Measurements from ENCODE around the gene KCTD1. TPM values are rescaled to one million over a fixed set of nuclear protein-coding genes. Genes with fewer than 3 reads are reported as not detected.

KCTD1 gene
- polyA plus RNA-seq, 1 donor from 2014 or later: 32.0 TPM

GRCh38 chr18:26457611-26458353, 90.6 kb downstream of the KCTD1 start:
- Histone ChIP-seq H3K4me3 (ENCODE audit: low read length) (no peak overlapping the region), H3K9ac (ENCODE audit: low read length) (no peak overlapping the region), H3F3A (ENCODE audit: insufficient read depth, low read length, poor library complexity, severe bottlenecking) (no peaks in the 10 kb centered on the region), H3K9me3 (ENCODE audit: low read length) (no peaks in the 10 kb centered on the region), H3K4me2 (ENCODE audit: low read length) (no peak overlapping the region), H3K36me3 (ENCODE audit: insufficient read depth, low read length) (peaks cover 9% of the 10 kb centered on the region), H3K27ac (ENCODE audit: low read length) (no peak overlapping the region), H3K79me2 (replicated peaks; ENCODE audit: insufficient read depth, low read length) (no peaks in the 10 kb centered on the region), H3K9me2 (ENCODE audit: insufficient read depth, low read length) (no peaks in the 10 kb centered on the region), H4K20me1 (ENCODE audit: insufficient read depth) (no peaks in the 10 kb centered on the region), H2AFZ (ENCODE audit: low read depth, low read length) (no peak overlapping the region), H3K27me3 (ENCODE audit: insufficient read depth, low read depth, low read length) (no peaks in the 10 kb centered on the region)
- no peak for TF ChIP-seq CTCF (IDR thresholded peaks at IDR 0.05; ENCODE audit: poor library complexity, severe bottlenecking)
- TF ChIP-seq POLR2AphosphoS5 (IDR thresholded peaks at IDR 0.05): no peak
- TF ChIP-seq EZH2 (IDR thresholded peaks at IDR 0.05; ENCODE audit: borderline replicate concordance, insufficient read depth, low read length, poor library complexity, severe bottlenecking): no peak
- TF ChIP-seq, protein P1, sequence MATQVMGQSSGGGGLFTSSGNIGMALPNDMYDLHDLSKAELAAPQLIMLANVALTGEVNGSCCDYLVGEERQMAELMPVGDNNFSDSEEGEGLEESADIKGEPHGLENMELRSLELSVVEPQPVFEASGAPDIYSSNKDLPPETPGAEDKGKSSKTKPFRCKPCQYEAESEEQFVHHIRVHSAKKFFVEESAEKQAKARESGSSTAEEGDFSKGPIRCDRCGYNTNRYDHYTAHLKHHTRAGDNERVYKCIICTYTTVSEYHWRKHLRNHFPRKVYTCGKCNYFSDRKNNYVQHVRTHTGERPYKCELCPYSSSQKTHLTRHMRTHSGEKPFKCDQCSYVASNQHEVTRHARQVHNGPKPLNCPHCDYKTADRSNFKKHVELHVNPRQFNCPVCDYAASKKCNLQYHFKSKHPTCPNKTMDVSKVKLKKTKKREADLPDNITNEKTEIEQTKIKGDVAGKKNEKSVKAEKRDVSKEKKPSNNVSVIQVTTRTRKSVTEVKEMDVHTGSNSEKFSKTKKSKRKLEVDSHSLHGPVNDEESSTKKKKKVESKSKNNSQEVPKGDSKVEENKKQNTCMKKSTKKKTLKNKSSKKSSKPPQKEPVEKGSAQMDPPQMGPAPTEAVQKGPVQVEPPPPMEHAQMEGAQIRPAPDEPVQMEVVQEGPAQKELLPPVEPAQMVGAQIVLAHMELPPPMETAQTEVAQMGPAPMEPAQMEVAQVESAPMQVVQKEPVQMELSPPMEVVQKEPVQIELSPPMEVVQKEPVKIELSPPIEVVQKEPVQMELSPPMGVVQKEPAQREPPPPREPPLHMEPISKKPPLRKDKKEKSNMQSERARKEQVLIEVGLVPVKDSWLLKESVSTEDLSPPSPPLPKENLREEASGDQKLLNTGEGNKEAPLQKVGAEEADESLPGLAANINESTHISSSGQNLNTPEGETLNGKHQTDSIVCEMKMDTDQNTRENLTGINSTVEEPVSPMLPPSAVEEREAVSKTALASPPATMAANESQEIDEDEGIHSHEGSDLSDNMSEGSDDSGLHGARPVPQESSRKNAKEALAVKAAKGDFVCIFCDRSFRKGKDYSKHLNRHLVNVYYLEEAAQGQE (IDR thresholded peaks at IDR 0.05; ENCODE audit: borderline replicate concordance): no peak
- no peak for TF ChIP-seq MXI1 (conservative IDR thresholded peaks at IDR 0.05; ENCODE audit: poor library complexity, severe bottlenecking)
- TF ChIP-seq RAD21 (conservative IDR thresholded peaks at IDR 0.05): no peak
- TF ChIP-seq TAF1 (IDR thresholded peaks at IDR 0.05; ENCODE audit: low read depth): no peak
- no peak for TF ChIP-seq EP300 (conservative IDR thresholded peaks at IDR 0.05; ENCODE audit: poor library complexity, severe bottlenecking)
- no peak for TF ChIP-seq SMC3 (conservative IDR thresholded peaks at IDR 0.05; ENCODE audit: poor library complexity)

- H3K4me2 ChIP-seq (ENCODE audit: low read length): no peak overlapping the region
- no peaks in the 10 kb centered on the region for H4K20me1 ChIP-seq (ENCODE audit: insufficient read depth)
- H3K9me3 ChIP-seq (ENCODE audit: low read length): no peaks in the 10 kb centered on the region
- H3K79me2 ChIP-seq (replicated peaks; ENCODE audit: insufficient read depth, low read length): no peaks in the 10 kb centered on the region
- TF ChIP-seq MXI1 (conservative IDR thresholded peaks at IDR 0.05; ENCODE audit: poor library complexity, severe bottlenecking) (no peak), RAD21 (conservative IDR thresholded peaks at IDR 0.05) (no peak)
- H3K36me3 ChIP-seq (ENCODE audit: insufficient read depth, low read length): peaks cover 9% of the 10 kb centered on the region
- no peaks in the 10 kb centered on the region for H3F3A ChIP-seq (ENCODE audit: insufficient read depth, low read length, poor library complexity, severe bottlenecking)
- no peak overlapping the region for H2AFZ ChIP-seq (ENCODE audit: low read depth, low read length)
- no peaks in the 10 kb centered on the region for H3K9me2 ChIP-seq (ENCODE audit: insufficient read depth, low read length)
- no peak overlapping the region for H3K4me3 ChIP-seq (ENCODE audit: low read length)
- no peak overlapping the region for H3K27ac ChIP-seq (ENCODE audit: low read length)
- no peak overlapping the region for H3K9ac ChIP-seq (ENCODE audit: low read length)
- no peaks in the 10 kb centered on the region for H3K27me3 ChIP-seq (ENCODE audit: insufficient read depth, low read depth, low read length)
Observed at GRCh38 chr18:26457195-26457594, 91.2 kb downstream of the KCTD1 start.
